Esophagus squamous epithelium (tissue), 4 donors: ENCODE data around the gene AQP12B.

Source experiments
- POLR2A ChIP-seq, 4 donors: fragments of 450-650 bp; IDR thresholded peaks; one replicate each; pipeline ENCODE4 v1.6.1; 2017; ENCODE audit warnings: antibody characterized with exemption in 4 of 4, mild to moderate bottlenecking in 4 of 4, moderate library complexity in 3 of 4
- TF ChIP-seq, protein P1 (sequence below), 6 experiments: fragments of 450-650 bp in 4 of 6; fragments of 200-600 bp in 2 of 6; sonication (generic) in 2 of 6; IDR thresholded peaks; one replicate each; pipeline ENCODE4 v1.5.1; 2016 to 2019; ENCODE audit warnings: antibody characterized with exemption in 6 of 6, mild to moderate bottlenecking in 4 of 6, moderate library complexity in 4 of 6

- TF ChIP-seq POLR2A (IDR thresholded peaks at IDR 0.05), result no peak
- TF ChIP-seq, protein P1, sequence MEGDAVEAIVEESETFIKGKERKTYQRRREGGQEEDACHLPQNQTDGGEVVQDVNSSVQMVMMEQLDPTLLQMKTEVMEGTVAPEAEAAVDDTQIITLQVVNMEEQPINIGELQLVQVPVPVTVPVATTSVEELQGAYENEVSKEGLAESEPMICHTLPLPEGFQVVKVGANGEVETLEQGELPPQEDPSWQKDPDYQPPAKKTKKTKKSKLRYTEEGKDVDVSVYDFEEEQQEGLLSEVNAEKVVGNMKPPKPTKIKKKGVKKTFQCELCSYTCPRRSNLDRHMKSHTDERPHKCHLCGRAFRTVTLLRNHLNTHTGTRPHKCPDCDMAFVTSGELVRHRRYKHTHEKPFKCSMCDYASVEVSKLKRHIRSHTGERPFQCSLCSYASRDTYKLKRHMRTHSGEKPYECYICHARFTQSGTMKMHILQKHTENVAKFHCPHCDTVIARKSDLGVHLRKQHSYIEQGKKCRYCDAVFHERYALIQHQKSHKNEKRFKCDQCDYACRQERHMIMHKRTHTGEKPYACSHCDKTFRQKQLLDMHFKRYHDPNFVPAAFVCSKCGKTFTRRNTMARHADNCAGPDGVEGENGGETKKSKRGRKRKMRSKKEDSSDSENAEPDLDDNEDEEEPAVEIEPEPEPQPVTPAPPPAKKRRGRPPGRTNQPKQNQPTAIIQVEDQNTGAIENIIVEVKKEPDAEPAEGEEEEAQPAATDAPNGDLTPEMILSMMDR (IDR thresholded peaks at IDR 0.05), result no peak
Measured at GRCh38 chr2:240711296-240711695, 28.6 kb upstream of the AQP12B start.
